ENCODE data around the gene POTEF.
"Not testable (repeated sequence)": the region's sequence is repeated elsewhere in the genome, so short reads cannot be mapped to it uniquely, and the experiment has no call there.

The POTEF gene

GRCh38 chr2:130129120-130129829 is at the start of gene POTEF:
Gene POTEF, minus strand, starts transcription at chr2:130129222. Its CDS starts 8,707 bp downstream, at chr2:130120515.
- not testable (repeated sequence) for DNase-seq

DNA sequence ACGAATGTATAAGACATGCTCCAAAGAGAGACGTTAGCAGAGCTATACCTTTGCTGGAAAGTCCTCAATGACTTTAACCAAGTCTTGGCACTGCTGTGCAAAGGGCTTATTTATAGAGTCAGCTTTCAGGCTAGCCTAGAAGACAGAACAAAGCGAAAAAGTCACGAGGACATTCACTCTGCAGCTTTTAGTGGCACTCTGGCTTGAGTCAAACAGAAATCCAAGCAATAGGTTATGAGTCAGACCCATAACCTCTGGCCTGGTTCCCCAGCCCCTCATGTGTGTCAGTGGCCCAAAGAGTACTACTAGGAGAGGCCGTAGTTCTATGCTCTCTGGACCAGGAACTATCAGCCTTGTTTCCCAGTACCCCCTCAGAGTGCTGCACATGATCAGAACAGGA is 45.8 kb upstream of the POTEF start:
- DNase-seq, result not testable (repeated sequence)

GRCh38 chr2:130169896-130170295 is 40.9 kb upstream of the POTEF start:
- no peak for DNase-seq

DNA sequence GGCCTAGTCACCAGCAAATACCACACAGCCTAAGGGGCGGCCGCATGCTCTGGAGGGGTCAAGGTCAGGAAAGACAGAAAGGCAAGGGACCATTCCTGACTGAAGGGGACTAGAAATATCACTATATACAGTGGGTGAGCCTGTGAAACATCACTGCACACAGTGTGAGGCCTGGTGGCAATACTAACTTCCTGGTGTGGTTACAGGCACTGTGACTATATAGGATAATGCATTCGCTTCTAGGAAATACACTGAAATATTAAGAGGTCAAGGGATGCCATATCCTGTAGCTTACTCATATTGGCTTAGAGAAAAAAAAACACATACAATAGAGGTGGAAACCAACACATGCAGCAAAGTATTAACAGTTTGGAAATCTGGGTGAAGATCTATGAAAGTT is 40.1 kb upstream of the POTEF start:
- not testable (repeated sequence) for DNase-seq

DNA sequence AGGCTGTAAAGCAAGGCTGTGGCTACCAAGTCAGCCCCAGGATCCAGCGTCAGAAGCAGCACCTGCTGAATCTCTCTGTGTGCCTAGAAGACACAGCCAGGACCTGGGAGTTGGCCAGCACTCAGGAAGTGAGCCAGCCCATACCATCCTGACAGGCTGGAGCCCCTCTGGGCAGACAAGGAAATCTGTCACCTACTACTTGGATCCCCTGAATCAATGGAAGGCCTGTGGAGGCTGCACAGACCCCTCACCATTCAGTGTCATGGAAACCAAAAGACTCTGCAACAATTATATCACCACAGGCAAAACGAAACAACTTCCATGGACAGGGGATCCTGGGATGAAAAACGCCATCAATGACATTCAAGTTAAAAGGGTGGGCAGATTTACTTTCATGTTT is 37.6 kb upstream of the POTEF start:
- not testable (repeated sequence) for DNase-seq

DNA sequence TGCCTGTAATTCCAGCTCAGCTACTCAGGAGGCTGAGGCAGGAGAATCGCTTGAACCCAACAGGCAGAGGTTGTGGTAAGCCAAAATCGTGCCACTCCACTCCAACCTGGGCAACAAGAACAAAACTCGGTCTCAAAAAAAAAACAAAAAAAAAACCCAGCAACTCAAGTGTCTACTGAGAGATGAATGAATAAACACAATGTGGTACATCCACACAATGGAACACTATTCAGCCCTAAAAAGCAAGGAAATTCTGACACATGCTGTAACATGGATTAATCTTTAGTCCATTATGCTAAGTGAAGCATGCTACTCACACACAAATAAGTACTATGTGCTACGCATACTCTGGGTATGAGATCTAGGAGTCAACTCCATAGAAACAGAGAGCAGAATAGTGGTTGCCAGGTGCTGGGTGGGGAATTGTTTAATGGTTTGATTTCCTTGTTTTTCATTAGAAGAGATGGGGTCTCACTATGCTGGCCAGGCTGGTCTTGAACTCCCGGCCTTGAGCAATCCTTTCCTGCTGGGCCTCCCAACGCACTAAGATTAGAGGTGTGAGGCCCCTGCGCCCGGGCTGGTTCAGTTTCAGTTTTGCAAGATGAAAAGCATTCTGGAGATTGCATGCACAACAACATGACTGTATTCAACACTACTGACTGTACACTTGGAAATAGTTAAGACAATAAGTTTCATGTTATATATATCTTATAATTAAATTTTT is 36.4 kb upstream of the POTEF start:
- DNase-seq, result no peak

- DNase-seq, result no peak
Observed at GRCh38 chr2:130162968-130163367, 33.9 kb upstream of the POTEF start.

GRCh38 chr2:130162486-130162885 is 33.5 kb upstream of the POTEF start:
- DNase-seq, result not testable (repeated sequence)

DNA sequence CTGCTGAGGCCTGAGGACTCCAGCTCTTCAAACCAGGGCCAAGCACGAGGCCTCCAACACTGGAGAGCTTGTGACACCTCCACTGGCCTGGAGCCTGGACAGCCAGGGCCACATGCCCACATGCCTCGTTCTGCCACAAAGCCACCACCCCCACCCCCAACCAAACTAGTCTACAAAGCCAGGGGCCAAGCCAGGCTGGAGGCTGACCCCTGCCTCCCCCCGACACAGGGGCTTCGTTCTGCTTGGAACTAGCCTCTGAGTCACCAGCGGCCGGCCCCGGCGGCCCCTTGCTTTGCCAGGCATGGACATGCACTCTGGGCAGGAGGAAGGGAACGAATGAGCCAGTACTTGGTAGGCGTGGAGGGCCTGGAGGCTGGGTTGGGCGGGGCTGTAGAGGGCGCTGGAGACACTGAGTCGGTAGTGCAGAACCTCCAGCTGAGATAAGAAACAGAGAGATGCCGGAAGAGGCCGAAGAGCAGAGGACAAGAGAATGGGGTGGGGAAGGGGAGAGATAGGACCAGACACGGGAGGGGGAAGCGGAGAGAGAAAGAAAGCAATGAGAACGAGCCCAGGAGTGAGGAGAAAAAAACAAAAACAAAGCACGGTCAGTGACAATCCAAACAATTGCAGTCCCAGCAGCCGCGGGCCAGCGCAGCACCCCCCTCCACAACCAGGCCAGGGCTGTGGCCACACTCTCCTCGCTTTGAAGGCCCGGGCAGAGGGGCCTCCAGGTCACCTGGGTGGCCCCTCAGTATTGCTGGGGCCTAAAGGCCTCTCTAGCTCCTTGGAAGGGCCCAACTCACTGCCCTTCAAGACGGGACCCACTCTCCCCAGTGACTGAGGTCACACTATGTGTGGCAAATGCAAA is 32.0 kb upstream of the POTEF start:
- DNase-seq, result peak; percentile 28

DNA sequence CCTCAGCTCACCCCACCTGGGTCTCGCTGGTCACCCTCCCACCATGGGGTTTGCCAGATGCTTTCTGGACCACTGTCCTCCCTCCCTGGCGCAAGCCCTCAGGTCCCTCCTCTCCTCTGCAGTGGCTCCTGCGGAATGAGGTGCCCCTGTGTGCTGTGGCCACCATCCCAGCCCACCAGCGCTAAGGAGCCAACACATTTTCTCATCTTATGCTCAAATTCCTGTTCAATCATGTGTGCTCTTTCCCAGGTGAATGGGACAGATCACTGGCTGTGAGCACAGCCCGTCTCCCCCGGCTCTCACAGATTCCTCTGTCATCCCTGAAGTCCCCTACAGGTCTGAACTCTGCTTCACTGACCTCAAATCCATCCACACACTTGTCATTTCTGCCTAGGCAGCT is 31.1 kb upstream of the POTEF start:
- no peak for DNase-seq

DNA sequence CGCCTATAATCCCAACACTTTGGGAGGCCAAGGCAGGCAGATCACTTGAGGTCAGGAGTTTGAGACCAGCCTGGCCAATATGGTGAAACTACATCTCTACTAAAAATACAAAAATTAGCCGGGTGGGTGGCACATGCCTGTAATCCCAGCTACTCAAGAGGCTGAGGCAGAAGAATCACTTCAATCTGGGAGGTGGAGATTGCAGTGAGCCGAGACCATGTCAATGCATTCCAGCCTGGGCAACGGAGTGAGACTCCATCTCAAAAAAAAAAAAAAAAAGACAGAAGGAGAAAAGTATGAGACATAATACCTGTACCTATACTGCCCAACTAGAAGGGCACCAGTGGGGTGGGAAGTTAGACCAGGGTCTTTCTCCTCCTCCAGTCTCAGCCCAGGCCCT is 30.4 kb upstream of the POTEF start:
- DNase-seq, result not testable (repeated sequence)

GRCh38 chr2:130158631-130159030 is 29.6 kb upstream of the POTEF start:
- DNase-seq, result no peak

- DNase-seq, result peak; percentile 12
Observed at GRCh38 chr2:130157825-130158514, 28.9 kb upstream of the POTEF start.

- DNase-seq, result peak; percentile 24
Observed at GRCh38 chr2:130157354-130157753, 28.3 kb upstream of the POTEF start.

DNA sequence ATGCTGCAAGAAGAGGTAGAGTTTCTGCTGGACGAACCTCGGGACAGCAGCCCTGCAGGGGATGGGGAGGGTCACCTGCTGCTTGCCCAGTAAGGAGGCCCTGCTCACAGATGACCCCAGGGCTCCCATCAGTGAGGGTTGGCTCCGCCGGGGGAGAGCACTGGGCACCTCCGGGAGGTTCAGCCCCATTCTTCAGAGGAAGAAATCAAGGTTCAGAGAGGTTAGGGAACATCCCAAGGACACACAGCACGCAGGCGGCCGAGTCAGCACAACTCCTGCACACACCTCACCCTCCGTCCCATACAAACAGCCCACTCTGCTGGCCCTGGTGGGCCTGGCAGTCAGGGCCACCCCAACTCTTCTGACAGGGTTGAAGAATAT is 27.6 kb upstream of the POTEF start:
- no peak for DNase-seq

DNA sequence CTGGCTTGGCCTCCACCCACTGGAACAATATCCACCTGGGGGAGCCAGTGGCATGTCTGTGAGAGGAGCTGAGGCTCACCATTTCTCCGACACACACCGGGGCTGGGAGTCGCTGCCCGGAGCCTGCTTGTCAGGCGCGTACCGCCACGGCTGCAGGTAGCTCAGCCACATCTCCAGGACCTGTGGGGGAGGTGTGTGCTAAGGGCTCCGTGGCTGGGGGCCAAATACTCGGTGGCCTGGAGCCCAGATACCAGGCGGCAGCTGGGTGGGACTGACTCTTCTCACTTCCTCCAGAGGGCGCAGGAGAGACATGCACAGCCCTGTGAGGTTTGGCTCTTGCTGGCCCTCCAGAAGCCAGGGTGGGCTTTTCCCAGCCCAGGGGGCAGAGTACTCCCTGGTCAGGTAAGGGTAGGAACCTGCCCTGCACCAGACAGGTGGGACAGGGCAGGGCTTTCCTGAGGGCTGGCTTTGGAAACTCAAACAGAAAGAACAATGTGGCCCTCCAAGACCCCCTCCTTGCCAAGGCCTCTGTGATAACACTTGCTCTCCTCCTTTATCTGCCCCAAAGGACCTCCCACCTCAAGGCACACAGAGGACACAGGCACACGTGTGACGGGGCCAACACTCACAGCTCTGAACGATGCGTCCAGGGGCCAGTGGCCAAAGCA is 27.1 kb upstream of the POTEF start:
- DNase-seq, result peak; percentile 84

DNA sequence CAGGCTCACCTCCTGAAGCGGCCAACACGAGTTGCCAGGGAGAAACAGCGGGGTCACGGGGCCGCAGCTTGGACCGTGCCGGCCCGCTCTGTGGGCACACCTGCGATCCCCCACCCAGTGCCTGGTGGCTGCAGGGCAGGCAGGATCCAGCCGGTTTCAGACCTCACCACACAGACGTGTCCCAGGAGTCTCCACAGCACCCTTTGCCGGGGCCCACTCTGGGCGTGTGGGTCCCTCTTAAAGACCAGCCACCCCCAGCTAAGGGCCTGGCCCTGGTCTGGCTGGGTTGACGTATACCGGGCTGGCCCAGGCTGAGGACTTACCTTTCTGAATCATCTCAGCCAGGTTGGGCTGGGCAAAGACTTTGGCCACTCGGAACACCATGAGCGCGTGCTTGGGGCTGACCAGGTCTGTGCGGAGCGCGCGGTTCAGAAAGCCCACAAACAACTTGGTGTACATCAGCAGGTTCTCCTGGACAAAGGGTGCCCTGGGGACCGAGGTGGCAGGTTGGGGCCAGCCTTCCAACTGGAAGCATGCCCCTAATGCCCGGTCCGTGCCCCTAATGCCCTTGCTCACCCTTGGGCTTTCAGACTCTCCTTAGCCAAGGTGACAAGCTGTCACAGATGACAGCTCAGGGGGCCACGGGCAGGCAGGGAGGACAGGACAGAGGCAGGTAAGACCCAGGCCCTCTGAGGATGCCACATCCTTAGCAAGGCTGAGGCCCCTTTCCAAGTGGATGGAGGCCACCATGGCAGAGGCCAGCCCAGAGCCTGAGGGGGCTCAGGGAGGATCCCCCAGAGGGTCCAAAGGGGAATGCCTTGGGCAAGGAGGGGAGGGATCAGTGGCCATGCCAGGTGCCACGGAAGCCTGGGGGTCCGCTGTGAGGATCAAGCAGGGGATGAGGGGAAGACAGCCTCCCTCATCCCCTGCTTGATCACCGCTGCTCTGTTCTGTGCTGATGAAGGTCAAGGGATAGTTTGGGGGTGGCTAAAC is 26.0 kb upstream of the POTEF start:
- DNase-seq, result no peak

- DNase-seq, result not testable (repeated sequence)
Observed at GRCh38 chr2:130154423-130154770, 25.4 kb upstream of the POTEF start.

DNA sequence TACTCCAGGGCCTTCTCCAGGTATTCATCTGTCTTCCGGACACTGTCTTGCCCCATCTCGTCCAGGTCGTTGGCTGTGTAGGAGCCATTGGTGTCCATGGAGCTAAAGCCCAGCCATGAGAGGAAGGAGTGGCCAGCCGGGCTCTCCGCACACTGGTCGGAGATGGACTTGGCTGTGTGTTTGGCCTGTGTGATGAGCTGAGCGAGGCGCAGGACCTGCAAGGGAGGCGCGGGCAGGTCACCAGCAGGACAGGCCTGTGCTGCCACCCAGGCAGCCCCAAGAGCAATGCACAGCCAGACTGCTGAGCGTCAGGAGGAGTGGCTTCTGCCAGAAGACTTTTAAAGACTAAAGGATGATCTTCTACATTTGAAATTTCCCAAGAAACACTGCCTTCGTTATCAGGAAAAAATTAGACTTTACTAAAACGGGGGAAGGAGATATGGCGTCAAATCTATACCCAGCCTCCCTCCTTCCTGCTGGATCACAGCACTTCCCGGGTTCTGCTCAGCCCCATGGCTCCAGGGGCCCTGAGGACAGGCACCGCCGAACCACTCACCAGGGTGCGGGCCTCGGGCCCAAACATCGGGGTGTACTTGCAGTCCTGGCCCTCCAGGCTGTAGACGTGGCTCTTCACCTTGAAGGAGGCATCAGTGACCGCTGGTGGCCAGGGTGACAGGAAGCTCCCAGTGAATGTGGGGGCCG is 24.9 kb upstream of the POTEF start:
- not testable (repeated sequence) for DNase-seq

GRCh38 chr2:130152816-130153595 is 24.0 kb upstream of the POTEF start:
- no peak for DNase-seq
